Colonic mucosa (tissue), 4 donors: ENCODE measurements around the gene SEC24B. TPM values are rescaled to one million over a fixed set of nuclear protein-coding genes. Genes with fewer than 3 reads are reported as not detected.
A peak's percentile ranks its signal among the peaks of the same experiment; 100 is the strongest.
"Not testable (repeated sequence)": the region's sequence is repeated elsewhere in the genome, so short reads cannot be mapped to it uniquely, and the experiment has no call there.

Source experiments
- DNase-seq: peaks from one replicate; pipeline ENCODE4 v3.0.0-alpha.2; 2020
- H3K27ac ChIP-seq: fragments of 200-600 bp; one replicate; pipeline ENCODE4 v1.8.0; 2021
- H3K27me3 ChIP-seq: fragments of 200-600 bp; one replicate; pipeline ENCODE4 v1.8.0; 2021
- H3K36me3 ChIP-seq: fragments of 200-600 bp; one replicate; pipeline ENCODE4 v1.8.0; 2021
- H3K4me1 ChIP-seq: fragments of 200-600 bp; one replicate; pipeline ENCODE4 v1.8.0; 2021; ENCODE audit warnings: mild to moderate bottlenecking
- H3K4me3 ChIP-seq: fragments of 200-600 bp; one replicate; pipeline ENCODE4 v1.8.0; 2021
- H3K9ac ChIP-seq, 2 donors: one replicate each; pipeline ENCODE4 v1.7.0; 2013; ENCODE audit warnings: control low read depth in 2 of 2, low read depth in 2 of 2, low read length in 2 of 2
- H3K9me3 ChIP-seq: fragments of 200-600 bp; one replicate; pipeline ENCODE4 v1.8.0; 2021
- intact Hi-C: fragments of 100-400 bp; cut with DNase I; formaldehyde crosslinking; loops from one replicate; pipeline ENCODE4 v1.14.1; 2022
- total RNA-seq, 2 donors: library from RNA; stranded (reverse); fragmentation: NEBNext Ultra II Directional in 1 of 2; extraction: Animal tissue kit (Norgen Biotek cat#: 25700) in 1 of 2; gene quantifications; one replicate each; pipeline ENCODE4 v1.2.1, GENCODE V29; 2021
- TF ChIP-seq, protein P1 (sequence below): fragments of 200-600 bp; IDR thresholded peaks from one replicate; pipeline ENCODE4 v1.8.0; 2022; ENCODE audit warnings: antibody characterized with exemption, mild to moderate bottlenecking
- donor health status: healthy.
- donor health status: DM: no; HTN: no; CAD: no.
- donor health status: DM: no; HTN: no; CAD: no.

SEC24B gene
- total RNA-seq, 2 donors from 2014 or later = 26.5 to 39.5 TPM

DNA sequence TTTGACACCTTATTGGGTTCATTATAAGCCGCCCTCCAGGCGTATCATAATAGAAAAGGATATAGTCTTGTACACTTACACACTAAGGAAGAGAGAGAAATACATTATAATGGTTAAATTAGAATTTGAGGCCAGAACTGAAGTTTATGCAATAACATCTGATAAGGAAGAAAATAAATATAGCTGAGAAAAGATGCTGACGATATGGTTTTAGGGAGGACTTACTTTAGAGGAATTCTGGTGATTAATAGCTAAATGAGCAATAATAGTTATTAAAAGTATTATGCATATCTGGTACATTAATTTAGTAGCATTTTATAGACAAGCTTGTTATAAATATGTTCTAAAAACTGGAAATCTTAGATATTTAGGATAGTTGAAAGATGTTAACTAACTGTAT is 138.5 kb downstream of the SEC24B start:
- intact Hi-C loops = loop anchor here (10.0 kb wide), 1 partner anchor 147 kb away; no protein-coding TSS in a partner anchor
- Histone ChIP-seq H3K27me3 (no peaks in the 10 kb centered on the region), H3K9ac (no peak overlapping the region), H3K36me3 (no peaks in the 10 kb centered on the region), H3K4me1 (no peaks in the 10 kb centered on the region), H3K9me3 (no peaks in the 10 kb centered on the region), H3K27ac (no peak overlapping the region), H3K4me3 (no peak overlapping the region)
- DNase-seq = no peak
- TF ChIP-seq, protein P1, sequence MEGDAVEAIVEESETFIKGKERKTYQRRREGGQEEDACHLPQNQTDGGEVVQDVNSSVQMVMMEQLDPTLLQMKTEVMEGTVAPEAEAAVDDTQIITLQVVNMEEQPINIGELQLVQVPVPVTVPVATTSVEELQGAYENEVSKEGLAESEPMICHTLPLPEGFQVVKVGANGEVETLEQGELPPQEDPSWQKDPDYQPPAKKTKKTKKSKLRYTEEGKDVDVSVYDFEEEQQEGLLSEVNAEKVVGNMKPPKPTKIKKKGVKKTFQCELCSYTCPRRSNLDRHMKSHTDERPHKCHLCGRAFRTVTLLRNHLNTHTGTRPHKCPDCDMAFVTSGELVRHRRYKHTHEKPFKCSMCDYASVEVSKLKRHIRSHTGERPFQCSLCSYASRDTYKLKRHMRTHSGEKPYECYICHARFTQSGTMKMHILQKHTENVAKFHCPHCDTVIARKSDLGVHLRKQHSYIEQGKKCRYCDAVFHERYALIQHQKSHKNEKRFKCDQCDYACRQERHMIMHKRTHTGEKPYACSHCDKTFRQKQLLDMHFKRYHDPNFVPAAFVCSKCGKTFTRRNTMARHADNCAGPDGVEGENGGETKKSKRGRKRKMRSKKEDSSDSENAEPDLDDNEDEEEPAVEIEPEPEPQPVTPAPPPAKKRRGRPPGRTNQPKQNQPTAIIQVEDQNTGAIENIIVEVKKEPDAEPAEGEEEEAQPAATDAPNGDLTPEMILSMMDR = no peak

DNA sequence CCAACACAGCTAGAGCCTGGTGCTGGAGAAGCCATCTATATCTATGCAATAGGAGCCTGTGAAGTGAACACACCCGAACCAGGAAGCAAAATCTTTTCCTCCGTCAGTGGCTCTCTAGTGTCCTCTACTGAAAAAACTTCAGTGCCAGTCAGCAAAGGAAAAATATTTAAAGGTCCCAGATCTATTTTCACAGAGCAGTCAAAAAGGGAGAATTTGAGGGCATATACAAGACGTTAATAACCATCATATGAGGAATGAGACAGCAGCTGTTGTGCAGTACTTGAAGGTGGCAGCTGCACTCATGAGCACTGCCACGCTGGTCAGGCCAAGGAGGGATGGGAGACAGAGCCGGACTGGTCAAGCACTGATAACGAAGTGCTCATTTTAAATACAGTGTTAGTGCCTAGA is 140.8 kb downstream of the SEC24B start:
- no peaks in the 10 kb centered on the region for H3K36me3 ChIP-seq
- no peak overlapping the region for H3K27ac ChIP-seq
- no peak overlapping the region for H3K9ac ChIP-seq
- intact Hi-C loops = loop anchor here (10.0 kb wide), 1 partner anchor 150 kb away; no protein-coding TSS in a partner anchor
- TF ChIP-seq, protein P1 = peak; percentile 29
- no peaks in the 10 kb centered on the region for H3K9me3 ChIP-seq
- no peaks in the 10 kb centered on the region for H3K27me3 ChIP-seq
- no peak overlapping the region for H3K4me3 ChIP-seq
- no peaks in the 10 kb centered on the region for H3K4me1 ChIP-seq
- peak; percentile 28 for DNase-seq

DNA sequence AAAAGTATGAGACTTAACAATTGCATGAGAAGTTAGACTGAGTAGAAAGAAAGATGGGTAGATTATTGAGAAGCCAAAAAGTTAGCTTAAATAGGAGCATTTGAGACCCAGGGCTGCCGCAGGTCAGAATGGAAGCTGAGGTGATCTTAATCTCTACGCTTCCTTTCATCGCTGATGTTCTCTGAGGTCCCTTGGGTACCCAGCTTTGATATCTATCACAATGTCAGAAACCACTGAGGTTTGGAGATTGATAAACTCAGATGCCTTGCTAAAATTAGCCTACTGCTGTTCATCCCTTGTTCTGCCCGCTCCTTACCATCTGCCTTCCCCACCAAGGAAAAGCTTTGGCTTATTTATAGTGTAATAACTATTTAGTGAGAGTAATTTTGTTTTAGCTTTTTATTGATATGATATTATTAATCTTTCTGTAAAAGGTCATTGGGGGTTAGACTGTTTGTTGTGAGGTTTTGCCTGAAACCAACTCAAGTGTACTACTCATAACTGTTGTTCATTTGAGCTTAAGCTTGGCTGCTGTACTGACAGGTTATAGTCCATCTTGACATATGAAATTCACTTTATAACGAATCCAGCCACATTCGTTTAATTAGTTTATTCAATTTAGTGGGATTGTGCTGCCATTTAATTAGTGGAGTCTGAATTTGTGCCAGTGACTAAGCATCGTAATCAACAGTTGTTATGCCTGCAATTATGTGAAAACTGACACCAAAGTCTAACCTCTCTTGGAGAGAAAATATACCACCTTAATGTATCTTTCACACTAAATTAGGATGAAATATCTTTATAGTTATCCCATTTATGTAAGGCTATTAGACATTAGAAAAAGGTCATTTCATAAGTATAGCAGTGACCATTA is 141.6 kb downstream of the SEC24B start:
- H3K27ac ChIP-seq = no peak overlapping the region
- DNase-seq = no peak
- TF ChIP-seq, protein P1 = no peak
- H3K9ac ChIP-seq = no peak overlapping the region
- no peak overlapping the region for H3K4me3 ChIP-seq
- no peaks in the 10 kb centered on the region for H3K36me3 ChIP-seq
- no peaks in the 10 kb centered on the region for H3K27me3 ChIP-seq
- intact Hi-C loops = loop anchor here (10.0 kb wide), 1 partner anchor 150 kb away; no protein-coding TSS in a partner anchor
- H3K4me1 ChIP-seq = no peaks in the 10 kb centered on the region
- H3K9me3 ChIP-seq = no peaks in the 10 kb centered on the region

DNA sequence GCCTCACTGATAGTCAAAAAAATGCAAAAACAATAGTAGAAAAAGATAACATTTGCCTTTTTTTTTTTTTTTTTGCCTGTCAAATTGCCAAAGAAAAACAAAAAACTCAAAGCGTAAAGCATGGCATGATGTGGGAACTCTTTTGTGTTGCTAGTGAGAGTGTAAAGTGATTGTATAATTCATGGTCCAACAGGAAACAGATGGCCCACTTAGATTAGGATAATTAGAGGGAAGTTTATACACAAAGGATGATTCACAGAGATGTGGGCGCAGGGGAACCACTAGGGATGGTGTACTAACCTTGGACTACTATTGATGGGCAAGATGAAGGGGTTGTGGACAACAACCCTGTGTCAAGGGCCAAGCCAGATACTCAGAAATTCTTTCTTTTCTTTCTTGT is 142.8 kb downstream of the SEC24B start:
- Histone ChIP-seq H3K9ac (no peak overlapping the region), H3K27me3 (no peaks in the 10 kb centered on the region), H3K4me3 (no peak overlapping the region), H3K36me3 (no peaks in the 10 kb centered on the region), H3K27ac (no peak overlapping the region), H3K4me1 (no peaks in the 10 kb centered on the region), H3K9me3 (no peaks in the 10 kb centered on the region)
- intact Hi-C loops = loop anchor here (10.0 kb wide), 1 partner anchor 152 kb away; no protein-coding TSS in a partner anchor
- TF ChIP-seq, protein P1 = no peak
- no peak for DNase-seq

DNA sequence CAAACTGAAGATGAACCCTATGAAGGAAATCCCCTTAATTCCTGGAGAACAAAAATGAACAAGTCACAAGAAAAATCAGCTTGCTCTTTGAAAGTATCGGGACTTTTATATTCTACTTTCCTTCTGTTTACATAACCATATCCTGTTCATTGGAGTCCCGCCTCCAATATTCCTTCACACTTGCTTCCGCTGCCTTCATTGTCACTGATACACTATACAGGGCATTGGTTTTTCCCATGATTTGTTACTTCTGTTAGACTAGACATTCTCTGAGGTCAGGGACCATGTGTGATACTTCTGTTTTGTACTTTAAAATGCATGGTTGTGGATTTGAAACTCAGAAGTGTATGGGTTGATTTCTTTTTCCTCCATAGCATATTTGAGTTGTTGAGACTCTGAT is 145.2 kb downstream of the SEC24B start:
- Histone ChIP-seq H3K36me3 (no peaks in the 10 kb centered on the region), H3K27ac (no peak overlapping the region), H3K27me3 (no peaks in the 10 kb centered on the region), H3K9me3 (no peaks in the 10 kb centered on the region), H3K9ac (no peak overlapping the region), H3K4me1 (no peaks in the 10 kb centered on the region), H3K4me3 (no peak overlapping the region)
- TF ChIP-seq, protein P1 = no peak
- intact Hi-C loops = loop anchor here (10.0 kb wide), 1 partner anchor 154 kb away; no protein-coding TSS in a partner anchor
- DNase-seq = no peak

DNA sequence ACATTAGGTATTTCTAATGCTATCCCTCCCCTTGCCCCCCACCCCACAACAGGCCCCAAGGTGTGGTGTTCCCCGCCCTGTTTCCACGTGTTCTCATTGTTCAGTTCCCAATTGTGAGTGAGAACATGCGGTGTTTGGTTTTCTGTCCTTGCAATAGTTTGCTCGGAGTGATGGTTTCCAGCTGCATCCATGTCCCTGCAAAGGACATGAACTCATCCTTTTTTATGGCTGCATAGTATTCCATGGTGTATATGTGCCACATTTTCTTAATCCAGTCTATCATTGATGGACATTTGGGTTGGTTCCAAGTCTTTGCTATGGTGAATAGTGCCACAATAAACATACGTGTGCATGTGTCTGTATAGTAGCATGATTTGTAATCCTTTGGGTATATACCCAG is 146.4 kb downstream of the SEC24B start:
- H3K27ac ChIP-seq, H3K27me3 ChIP-seq, H3K9me3 ChIP-seq, H3K9ac ChIP-seq, DNase-seq, H3K36me3 ChIP-seq, H3K4me3 ChIP-seq, H3K4me1 ChIP-seq: not testable (repeated sequence)
- intact Hi-C loops = loop anchor here (10.0 kb wide), 1 partner anchor 155 kb away; no protein-coding TSS in a partner anchor
